Activated CD8-positive, alpha-beta memory T cell treated with anti-CD3 and anti-CD28 coated beads, Interleukin-2, amount 50 U/mL, for 4 hours (primary cell): ENCODE data around the gene MBNL3.

ENCODE experiments used
- DNase-seq: peaks from one replicate; pipeline ENCODE4 v3.0.0-alpha.2; 2020

Gene MBNL3

DNA sequence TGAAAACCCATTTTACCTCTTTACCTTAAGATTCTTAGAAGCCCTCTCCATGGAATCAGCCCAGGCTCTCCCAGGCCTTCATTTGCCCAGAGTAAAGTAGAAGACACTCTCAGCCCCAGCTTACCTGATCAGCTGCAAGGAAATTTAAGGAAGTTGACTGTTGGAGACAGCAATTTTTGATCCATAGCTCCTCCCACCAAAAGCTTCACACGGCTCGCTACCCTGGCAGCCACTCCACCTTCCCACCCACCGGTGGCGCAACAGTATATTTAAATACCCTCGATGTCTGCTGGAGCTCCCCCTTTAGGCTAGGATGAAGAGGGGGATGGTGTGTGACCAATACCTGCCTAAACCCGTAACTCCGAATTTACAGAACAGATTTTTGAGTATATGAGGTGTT, 75.4 kb downstream of the MBNL3 start:
- no peak for DNase-seq

DNA sequence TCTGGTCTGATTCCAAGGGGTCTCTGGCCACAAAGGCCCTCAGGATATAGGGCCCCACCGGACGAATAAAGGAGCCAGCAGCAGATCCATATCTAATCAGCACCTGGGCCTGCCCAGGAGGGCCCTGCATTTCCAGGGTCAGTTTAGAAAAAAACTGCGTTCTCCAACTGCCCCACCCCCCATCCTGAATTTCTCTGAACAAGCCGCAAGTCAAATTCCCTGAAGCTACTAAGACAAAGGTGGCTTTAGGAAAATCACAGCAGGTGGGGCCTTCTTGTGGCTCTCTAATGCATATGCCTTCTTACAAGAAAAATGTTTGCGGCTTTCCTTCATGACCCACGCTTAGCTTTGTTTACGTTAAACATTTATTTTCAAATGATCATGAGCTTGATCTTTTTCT, 76.6 kb downstream of the MBNL3 start:
- DNase-seq = no peak

DNA sequence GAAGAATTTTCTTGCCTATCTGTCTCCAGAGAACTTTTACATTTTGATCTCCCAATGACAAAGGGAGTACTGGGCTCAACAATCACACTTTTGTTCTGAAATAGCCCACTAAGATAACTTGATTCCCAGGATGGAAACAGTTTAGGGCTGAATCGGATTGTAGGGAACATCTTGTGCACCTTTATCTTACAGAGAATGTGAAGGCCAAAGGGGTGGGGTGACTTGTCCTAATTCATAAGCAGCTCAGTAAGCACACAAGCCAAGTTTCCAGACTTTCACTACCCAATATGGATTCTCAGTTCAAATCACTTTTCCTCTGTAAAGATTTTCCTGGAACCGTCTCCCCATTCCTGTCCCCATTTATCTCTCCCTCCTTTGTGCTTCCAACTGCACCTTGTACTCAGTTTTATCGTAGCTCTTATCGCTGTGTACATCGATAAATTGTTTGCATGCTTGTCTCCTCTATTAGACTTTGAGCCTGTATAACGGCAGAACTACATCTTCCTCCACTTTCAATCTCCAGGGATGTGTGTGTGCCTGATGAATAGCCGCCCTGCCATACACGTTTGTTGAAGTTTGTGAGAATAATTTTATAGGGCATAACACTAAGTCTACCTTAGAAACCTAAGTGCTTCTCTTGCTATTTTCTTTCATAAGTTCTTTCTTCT, 77.4 kb downstream of the MBNL3 start:
- DNase-seq = no peak

DNA sequence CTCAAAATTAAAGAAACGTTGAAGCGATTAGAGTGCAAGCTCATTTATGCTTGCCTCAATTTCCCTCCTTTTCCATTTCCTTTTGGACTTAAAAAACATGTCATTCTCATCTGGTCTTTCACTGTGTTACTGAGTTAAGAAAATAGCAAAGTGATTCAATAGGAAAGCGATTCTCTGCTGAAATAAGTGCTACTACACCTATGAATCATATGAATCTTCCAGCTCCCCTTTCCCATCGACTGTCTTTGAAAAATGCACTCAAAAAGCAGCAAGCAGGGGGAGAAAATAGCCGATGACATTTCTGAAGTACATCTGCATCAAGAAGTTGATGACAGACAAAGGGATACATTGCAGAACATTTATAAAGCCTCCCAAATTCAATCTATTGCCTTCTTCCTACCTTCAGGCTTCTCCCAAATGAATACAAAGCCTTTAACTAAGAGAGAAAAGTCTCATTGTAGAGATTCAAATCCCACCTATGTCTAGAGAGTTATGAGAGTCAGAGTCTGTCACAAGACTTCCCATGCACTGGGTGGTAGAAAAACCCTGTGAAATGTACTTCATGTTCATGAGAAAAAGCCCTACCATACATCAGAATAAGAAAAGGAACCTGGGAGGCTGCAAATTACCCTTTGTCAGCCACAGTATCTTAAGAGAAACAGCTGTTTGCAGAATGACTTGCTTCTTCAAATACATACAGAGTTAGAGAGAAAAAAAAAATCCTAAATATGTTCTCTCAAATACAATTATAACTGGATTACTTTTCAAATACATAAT, 78.9 kb downstream of the MBNL3 start:
- no peak for DNase-seq

DNA sequence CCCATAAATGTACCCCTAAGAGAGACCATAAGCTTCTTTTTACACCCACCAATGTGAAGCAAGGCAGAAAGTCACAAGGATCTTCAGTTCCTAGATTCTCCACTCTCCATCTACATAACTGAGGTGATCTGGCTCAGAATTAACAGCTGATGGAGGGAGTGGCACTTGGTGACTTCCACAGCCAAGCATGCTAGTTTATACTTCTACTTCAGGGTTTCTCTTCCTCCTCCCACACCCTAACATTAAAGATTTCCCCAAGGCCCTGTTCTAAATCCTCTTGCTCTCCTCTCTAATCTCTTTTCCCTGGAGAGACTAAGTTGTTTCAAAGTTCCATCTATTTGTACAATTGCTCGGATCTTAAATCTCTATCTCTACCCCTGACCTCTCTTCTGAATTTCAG, 81.1 kb downstream of the MBNL3 start:
- no peak for DNase-seq

DNA sequence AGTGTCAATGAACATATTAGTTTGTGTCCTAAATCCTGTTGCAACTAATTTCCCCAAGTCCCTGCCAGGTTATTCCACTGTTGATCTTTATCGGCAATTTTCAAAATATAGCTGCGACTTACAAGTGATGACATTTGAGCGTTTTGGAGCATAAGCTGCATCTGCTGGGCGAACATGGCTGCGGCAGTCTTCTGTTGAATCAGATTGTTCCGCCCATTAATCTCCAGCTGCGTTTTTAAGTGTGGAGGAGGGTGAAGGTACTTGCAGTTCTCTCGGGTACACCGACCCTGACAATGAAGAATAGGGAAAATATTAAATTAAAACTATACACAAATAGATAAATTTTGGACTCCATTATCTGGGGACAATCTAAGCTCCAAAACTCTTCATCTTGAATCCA, 82.7 kb downstream of the MBNL3 start:
- DNase-seq = no peak

DNA sequence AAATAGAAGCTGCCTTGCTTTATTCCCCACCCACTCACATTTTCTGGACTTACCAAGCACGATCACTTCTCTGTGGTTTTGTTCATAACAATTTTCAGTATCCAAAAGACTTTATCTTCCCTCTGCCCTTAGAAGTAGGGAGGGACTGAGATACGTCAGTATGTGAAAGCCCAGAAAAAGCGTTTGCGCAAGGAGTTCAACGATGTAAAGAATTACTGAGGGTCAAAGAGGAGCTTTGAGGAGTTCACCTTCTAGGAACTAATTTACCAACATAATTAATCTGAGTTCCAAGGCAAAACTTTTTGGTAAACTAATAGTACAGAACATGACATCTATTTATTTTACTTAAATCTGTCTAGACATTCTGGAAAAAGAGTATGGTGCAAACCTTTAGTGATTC, 84.6 kb downstream of the MBNL3 start:
- no peak for DNase-seq

DNA sequence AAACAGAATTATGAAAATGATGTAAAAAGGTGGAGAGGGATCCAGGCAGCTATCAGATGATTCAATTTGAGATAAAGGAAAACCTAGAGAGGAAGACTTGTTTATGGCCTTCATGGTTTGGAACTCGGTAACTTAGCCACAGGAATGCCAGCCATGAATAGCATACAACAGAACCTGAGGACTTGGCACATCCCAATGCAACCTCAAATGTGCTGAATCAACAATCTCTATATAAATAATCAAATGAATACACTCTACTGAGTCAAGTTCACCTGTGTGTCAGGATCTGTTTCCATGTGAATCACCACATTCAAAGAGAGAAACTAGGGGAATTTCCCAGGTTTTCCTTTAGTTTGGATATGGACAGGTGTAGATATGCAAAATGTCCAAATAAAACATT, 86.9 kb downstream of the MBNL3 start:
- DNase-seq = no peak

DNA sequence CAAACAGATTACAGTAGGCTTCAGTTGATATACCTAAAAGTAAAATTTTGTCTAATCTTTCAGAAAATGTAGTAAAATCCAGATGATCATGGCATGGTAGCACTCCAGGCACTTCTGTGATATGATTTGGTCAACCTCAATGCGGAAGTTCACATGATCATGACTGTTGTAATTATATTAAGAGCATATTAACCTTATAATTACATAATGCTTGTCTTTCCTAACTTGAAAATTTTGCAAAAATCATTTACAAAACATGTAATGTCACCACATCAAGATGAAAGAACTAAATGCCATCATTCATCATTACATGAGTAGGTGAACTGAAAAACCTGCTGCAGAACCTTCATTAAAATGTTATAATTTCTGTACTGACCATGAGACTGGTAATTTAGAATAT, 88.1 kb downstream of the MBNL3 start:
- no peak for DNase-seq

DNA sequence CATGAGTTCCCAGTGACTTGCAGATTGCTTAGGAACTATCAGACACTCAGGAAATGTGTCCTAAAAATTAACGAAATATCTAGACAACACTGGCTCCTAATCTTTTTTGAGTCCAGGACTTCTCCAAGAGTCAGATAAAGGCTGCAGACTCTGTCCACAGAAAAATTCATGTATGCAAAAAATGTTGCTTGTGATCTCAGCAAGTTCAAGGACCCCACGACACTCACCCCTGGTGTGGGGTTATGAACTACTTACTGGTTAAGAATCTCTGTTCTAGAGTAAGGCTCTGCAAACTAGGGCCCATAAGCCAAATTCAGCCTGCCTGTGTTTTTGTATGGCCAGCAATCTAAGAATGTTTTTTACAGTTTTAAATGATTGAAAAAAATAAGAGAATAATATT, 93.2 kb downstream of the MBNL3 start:
- DNase-seq = no peak

DNA sequence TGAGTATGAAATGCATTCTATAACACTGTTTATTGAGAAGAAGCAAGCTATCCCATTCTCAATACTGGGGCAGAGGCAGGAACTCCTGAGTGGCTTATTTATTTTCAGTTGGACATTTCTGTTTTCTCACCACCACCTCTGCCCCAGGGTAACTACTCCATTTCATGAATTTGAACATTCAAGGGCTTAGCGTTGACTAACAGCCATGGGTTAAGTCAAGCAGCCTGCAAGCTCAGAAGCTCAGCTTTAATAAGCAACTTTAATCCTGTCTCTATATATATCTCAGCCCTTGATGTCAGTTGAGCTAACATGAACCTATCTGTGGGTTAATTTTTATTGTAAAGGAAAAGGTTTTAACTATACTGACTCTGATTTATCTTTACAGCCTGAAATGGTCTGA, 93.8 kb downstream of the MBNL3 start:
- DNase-seq = no peak

DNA sequence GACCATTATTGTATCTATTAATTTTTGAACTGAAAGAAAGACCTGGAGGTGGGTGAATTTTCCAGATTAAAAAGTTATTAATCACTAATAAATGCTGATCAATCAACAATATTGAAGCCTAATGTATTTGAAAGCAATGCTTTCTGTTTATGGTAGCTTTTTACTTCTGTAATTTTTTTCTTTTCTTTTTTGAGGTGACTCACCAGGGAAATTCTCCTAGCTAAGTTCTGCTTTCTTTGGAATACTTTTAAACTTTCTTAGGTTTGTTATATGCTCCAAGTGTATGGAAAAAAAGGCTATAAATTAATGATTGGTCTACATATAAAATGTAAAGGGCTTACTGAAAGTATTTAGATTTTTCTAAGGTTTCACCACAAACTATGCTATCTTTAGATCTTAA, 94.2 kb downstream of the MBNL3 start:
- no peak for DNase-seq

DNA sequence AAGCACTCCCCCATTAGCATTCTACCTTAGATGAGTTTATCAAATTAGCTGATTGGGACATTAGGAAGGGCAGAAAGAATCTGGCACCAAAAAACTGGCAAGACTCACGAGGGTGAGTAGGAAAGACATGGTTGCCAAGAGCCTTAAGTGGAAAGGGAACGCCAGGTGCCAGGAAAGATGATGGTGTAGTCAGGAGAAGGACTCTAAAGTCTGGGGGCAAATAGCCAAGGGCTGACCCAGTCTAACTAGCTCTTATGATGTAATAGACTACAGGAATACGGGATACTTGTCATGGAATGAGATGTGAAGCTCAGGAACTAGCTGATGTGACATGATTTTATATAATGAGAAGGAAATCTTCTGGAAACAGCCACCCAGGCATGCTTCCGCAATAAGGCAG, 94.8 kb downstream of the MBNL3 start:
- no peak for DNase-seq

DNA sequence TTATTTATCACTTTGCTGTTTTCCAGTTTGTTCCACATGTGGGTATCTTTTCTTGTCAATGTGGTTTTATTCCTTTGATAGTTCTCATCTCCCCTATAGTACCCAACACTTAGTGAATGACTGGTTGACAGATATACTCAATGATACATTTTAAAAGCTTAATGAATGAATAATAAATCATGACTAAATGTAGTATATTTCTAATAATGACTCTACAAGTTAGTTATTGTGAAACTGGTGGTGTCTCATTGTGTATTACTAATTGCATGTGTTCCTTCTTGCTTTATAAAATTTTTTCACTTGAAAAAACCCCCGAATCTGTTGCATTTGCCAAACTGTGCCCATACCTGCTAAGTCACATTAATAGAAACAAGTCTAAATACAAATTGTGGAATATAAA, 95.4 kb downstream of the MBNL3 start:
- no peak for DNase-seq

DNA sequence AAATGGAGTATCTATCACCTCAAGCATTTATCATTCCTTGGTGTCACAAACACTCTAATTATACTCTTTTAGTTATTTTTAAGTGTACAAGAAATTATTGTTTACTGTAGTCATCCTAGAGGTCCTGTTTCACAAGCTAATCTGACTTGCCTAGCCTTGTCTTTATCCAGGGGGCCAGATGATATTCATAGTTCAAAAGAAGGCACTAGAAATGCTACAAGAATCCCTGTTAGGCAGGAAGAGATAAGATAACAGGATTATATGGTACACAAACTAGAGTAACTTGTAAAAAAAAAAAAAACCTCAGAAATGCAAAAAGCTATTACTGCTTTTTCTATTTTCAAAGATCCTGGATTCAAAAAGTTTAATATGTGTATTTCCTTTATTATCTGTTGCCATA, 95.8 kb downstream of the MBNL3 start:
- no peak for DNase-seq

DNA sequence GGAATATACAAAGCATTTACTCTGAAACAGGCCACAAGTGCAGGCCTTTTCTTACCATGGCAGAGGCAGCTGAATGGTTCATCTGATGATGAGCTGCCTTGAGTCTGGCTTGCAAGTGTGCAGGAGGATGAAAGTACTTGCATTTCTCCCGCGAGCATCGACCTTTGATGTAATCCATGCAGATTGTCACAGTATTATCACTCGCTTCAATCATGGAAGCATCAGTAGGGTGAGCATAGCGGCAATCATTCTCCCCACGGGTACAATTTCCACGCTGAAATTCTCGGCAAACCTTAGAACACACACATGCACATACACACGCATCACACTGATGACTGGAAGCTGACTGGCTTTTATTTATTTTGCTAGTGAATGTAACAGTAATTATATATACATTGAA, 98.0 kb downstream of the MBNL3 start:
- no peak for DNase-seq

DNA sequence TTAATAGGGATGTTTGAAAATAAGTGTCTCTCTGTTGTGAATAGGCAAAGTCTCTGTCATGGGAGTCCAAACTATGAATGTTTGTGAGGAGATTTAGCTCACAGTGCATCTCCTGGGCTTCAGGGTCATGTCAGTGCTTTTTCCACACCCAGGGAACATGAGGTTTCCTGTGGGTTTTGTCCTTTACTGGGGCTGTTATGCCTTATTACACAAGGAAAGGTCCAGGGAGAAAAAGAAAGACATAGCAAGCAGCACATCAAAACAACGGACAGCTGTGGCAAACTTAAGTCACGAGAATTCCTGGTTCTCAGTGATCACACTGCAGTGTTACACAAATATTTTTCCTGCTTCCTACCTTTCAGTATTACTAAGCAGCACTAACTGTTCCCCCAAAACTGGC, 99.4 kb downstream of the MBNL3 start:
- no peak for DNase-seq

DNA sequence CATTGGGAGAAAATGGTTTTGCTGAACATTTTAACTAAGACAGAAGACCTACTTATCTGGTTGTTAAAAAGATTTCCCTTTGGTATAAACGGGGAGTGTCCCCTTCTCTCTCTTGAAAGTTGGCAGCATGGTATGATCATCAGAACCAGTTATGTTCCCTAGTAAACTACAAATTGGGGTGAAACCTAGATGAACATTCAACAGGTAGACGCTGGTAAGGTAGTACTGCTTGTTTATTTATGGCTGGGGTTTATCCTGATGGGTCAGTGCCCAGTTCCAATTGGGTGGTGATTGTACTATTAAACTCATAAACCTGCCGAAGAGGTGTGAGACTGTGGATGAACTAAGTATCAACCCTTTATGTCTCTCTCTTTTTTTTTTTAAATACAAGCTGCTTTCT, 100.5 kb downstream of the MBNL3 start:
- no peak for DNase-seq

DNA sequence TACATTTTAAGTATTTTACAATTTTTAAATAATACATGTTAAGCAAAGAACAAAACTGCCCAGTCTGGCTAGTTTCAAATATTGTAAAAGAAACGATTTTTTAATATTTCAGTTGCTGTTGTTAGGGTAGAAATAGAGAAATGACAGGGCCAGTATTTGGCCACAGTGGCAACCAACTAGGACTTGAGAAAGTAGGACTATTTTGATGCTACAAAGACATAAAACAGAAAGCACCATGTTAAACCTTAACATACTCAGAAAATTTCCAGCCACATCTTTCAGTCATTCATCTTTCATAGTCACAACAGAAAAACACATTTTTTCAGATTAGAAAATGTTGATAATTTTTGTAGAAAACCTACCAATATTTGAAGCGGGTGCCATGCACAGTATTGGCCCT, 104.5 kb downstream of the MBNL3 start:
- no peak for DNase-seq

DNA sequence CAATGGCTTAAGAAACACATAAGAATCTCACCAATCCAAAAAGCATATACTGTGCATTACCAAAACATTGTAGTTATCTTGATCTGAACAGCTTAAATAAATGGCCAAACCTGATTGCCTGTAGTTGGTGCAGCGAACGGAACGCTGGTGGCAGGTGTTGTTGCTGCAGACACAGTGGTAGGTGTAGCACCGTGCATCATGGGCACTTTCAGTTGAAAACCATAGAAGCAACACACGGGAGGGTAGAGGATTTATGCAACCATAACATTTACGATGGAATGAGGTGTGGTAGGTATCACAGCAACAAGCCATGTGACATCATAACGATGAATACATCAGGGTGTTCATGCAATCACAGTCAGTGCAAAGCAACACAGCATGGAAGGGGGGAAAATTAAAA, 106.8 kb downstream of the MBNL3 start:
- no peak for DNase-seq

DNA sequence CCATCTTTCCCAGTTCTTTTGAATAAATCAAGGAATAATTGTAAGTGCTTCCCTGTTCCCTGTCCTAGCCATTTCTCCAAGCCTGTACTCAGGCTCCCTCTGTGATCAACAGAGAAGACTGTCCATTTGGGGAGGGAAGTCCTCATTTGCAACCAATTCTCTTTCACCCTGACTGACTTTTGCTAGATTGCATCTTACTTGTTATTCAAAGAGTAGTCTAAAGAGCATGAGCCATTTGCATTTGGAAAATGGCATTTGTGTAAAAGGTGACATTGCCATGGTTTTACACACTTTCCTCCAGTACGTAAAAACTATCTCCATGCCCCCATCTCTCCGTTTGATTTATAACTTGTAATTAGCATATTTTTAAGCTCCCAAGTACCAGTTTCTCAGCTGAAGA, 110.6 kb downstream of the MBNL3 start:
- no peak for DNase-seq

DNA sequence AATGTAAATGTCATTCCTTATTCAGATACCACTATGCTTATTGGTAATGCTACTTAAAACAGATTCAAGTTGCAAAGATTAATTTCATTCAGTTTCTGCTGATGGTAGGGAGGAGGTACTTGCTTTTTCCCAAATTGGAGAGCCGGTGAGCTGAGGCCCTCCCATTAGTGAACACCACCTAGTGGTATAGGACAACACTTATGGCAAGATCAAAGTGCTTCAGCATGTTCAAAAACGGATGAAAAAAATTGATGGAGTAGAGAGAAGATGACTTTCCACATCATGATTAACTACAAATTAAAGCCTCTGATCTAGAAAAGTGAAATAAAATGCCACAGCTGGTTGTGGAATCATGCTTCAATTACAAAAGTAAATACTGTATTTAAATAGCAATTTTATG, 112.9 kb downstream of the MBNL3 start:
- no peak for DNase-seq

DNA sequence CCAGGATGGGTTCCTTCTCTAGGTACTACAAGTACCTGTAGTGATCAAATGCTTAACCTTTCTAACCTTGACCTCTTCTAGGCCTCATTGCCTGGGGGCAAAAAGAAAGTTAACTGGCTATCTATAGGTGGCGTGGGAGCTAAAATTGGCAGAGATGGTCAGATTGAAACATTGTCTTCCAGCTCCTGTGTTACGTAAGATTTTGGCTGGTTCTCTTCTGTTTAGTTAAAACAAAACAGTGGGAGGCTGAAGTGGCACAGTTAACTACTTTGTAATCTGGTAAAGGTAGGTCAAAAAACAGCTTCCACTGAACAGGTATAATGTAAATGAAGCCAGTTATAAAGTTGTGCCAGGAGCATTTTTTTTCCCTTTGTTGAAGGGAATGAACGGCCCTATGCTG, 115.2 kb downstream of the MBNL3 start:
- no peak for DNase-seq

DNA sequence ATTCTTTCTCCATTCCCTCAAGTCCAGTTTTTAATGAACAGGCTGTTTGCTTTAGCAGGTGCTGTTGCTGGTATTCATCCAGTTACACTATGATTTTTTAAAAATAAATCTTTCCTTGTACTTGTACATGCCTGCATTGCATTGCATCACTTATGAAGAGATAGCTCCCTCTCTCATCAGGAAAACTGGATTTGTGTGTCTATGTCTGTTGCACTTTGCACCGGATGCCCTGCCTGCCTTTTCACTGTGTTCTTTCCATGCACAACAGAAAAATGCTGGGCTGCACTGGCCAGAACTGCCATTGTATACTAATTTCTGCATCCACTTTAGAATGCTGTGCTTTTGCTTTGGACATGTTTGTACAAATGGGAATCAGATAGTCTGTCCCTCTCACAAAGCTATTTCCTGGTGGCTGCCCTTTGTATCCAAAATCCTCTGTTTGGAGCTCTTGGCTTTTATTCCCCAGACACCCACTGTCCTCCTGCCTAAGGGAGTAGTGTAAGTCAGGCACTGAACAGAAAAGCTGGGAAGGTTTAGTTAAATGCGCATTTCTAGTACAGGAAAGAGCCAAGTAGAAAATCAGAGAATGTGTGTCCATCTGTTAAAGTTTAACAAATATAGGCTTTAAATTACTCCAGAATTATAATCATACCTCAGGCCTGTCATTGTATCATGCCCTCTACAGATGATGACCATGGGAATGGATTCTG, 119.1 kb downstream of the MBNL3 start:
- no peak for DNase-seq
